ENCODE measurements around the gene LHFPL3. TPM values are rescaled to one million over a fixed set of nuclear protein-coding genes. Genes with fewer than 3 reads are reported as not detected.

LHFPL3 gene
- total RNA-seq, 1 experiment from 2014 or later: not detected

DNA sequence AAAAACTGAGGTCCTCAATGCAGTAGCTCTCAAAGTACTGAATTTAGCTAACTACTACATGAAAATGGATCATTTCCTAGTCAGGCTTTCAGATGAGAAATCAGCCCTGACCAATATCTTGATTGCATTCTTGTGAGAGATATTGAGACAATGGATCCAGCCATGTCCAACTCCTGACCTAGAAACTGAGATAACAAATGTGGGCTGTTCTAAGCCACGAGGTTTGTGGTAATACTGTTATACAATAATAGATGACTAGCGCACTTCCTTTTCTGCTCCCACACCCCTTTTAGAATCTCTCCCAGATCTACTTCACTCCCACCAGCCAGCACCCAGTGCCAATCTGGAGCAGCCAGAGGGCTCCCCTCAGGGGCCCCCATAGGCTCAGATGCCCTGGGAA is 476.3 kb downstream of the LHFPL3 start:
- H3K4ac ChIP-seq (ENCODE audit: low read depth, low read length): no peak overlapping the region
- no peaks in the 10 kb centered on the region for H3K27me3 ChIP-seq (ENCODE audit: insufficient read depth, low read length)
- H2BK20ac ChIP-seq (ENCODE audit: low read depth, low read length, poor library complexity, severe bottlenecking): no peak overlapping the region
- no peak overlapping the region for H4K91ac ChIP-seq (ENCODE audit: insufficient read length, low read depth, low read length)
- Mint-ChIP-seq H3K4me3 (no peak overlapping the region), H3K36me3 (ENCODE audit: insufficient read depth in 1 of 3, low read depth in 3 of 3) (no peaks in the 10 kb centered on the region), H3K27me3 (ENCODE audit: low read depth) (peaks cover 6% of the 10 kb centered on the region), H3K27ac (no peak overlapping the region), H3K9me3 (no peaks in the 10 kb centered on the region; a peak in 1 of 5 replicates), H3K4me1 (peaks cover 0 to 4% of the 10 kb centered on the region in 2 experiments; a peak in 1 of 4 replicates)
- H3K4me1 ChIP-seq (ENCODE audit: insufficient read depth, low read length): no peaks in the 10 kb centered on the region
- H3K4me2 ChIP-seq (ENCODE audit: insufficient read depth, insufficient read length, low read length): no peak overlapping the region
- no peak overlapping the region for H4K5ac ChIP-seq (ENCODE audit: insufficient read length, low read depth, low read length)
- H3K79me2 ChIP-seq (ENCODE audit: insufficient read depth, low read length): no peaks in the 10 kb centered on the region
- no peaks in the 10 kb centered on the region for H3K9me3 ChIP-seq (ENCODE audit: control insufficient read depth, low read depth, low read length)
- no peak overlapping the region for H3T11ph ChIP-seq (ENCODE audit: low read length)
- H3K79me1 ChIP-seq (ENCODE audit: insufficient read depth, low read depth, low read length, poor library complexity, severe bottlenecking): no peaks in the 10 kb centered on the region
- no CpG with 5 or more reads among the region's 2 CpGs for WGBS (ENCODE audit: extremely low coverage, insufficient read length, low lambda C conversion rate)
- H2BK120ac ChIP-seq (ENCODE audit: low read depth, low read length, poor library complexity, severe bottlenecking): no peak overlapping the region
- no peak overlapping the region for H2AFZ ChIP-seq (ENCODE audit: low read length)
- H3K9ac ChIP-seq (ENCODE audit: extremely low read depth, insufficient read length, low read length): no peak overlapping the region
- no peak overlapping the region for H3K56ac ChIP-seq (ENCODE audit: insufficient read length, low read depth, low read length)
- H2BK5ac ChIP-seq (ENCODE audit: insufficient read length, low read length): no peak overlapping the region
- H3K18ac ChIP-seq (ENCODE audit: insufficient read length, low read depth, low read length): no peak overlapping the region
- H4K20me1 ChIP-seq (ENCODE audit: control insufficient read depth, insufficient read depth, insufficient read length): no peaks in the 10 kb centered on the region
- no peaks in the 10 kb centered on the region for H3K23me2 ChIP-seq (ENCODE audit: insufficient read length, low read depth, low read length, poor library complexity, severe bottlenecking)
- DNase-seq: no peak
- H2AK5ac ChIP-seq (ENCODE audit: insufficient read length, low read length): no peak overlapping the region
- H4K8ac ChIP-seq (replicated peaks; ENCODE audit: insufficient read length, low read depth, low read length): no peak overlapping the region
- H2BK15ac ChIP-seq (ENCODE audit: low read depth, low read length): no peak overlapping the region
- no peak overlapping the region for H2BK12ac ChIP-seq (ENCODE audit: insufficient read length, low read depth, low read length)
- no peak overlapping the region for H3K14ac ChIP-seq (ENCODE audit: insufficient read depth, low read length)
- no peak overlapping the region for H3K27ac ChIP-seq (ENCODE audit: insufficient read length, low read depth, low read length)
- H3K23ac ChIP-seq (ENCODE audit: insufficient read length, low read depth, low read length): no peak overlapping the region
- TF ChIP-seq, protein P1, sequence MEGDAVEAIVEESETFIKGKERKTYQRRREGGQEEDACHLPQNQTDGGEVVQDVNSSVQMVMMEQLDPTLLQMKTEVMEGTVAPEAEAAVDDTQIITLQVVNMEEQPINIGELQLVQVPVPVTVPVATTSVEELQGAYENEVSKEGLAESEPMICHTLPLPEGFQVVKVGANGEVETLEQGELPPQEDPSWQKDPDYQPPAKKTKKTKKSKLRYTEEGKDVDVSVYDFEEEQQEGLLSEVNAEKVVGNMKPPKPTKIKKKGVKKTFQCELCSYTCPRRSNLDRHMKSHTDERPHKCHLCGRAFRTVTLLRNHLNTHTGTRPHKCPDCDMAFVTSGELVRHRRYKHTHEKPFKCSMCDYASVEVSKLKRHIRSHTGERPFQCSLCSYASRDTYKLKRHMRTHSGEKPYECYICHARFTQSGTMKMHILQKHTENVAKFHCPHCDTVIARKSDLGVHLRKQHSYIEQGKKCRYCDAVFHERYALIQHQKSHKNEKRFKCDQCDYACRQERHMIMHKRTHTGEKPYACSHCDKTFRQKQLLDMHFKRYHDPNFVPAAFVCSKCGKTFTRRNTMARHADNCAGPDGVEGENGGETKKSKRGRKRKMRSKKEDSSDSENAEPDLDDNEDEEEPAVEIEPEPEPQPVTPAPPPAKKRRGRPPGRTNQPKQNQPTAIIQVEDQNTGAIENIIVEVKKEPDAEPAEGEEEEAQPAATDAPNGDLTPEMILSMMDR (conservative IDR thresholded peaks at IDR 0.05): no peak
